SH-SY5Y (cell line): ENCODE results near the gene PCDH7.

ENCODE experiments used
- GATA2 ChIP-seq: IDR thresholded peaks from 2 replicates; pipeline ENCODE4 v1.6.1; 2011; ENCODE audit warnings: mild to moderate bottlenecking, low read depth, low read length
- GATA3 ChIP-seq: IDR thresholded peaks from 2 replicates; pipeline ENCODE4 v1.6.1; 2011; ENCODE audit warnings: low read depth, mild to moderate bottlenecking, low read length, moderate library complexity

DNA sequence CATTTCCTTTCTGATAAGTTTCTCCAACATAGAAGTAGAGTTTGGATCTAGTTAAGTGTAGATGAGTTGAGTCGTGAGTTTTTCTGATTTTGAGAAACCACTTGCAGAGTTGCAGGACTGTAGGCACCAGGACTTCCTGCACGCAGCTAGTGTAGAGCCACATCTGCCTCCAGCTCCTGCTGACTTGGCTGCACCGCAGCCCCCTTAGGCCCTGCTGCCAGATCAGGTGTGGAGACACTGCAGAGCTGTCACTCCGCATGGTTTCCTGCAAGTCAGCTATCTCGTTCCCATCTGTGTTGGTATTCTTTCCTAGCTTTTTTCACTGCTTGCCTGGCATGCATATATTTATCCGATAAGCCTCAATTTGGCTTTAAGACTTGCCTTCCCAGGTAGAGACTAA, 48.9 kb downstream of the PCDH7 start:
- TF ChIP-seq GATA2, result no peak
- TF ChIP-seq GATA3, result no peak
